NCI-H128 (cell line): ENCODE measurements around the gene ERBB2.

Source experiments
- DNase-seq: peaks from one replicate; lab custom pipeline; 2025; ENCODE audit not compliant: unreplicated experiment; lab: John Stamatoyannopoulos, UW

The ERBB2 gene

DNA sequence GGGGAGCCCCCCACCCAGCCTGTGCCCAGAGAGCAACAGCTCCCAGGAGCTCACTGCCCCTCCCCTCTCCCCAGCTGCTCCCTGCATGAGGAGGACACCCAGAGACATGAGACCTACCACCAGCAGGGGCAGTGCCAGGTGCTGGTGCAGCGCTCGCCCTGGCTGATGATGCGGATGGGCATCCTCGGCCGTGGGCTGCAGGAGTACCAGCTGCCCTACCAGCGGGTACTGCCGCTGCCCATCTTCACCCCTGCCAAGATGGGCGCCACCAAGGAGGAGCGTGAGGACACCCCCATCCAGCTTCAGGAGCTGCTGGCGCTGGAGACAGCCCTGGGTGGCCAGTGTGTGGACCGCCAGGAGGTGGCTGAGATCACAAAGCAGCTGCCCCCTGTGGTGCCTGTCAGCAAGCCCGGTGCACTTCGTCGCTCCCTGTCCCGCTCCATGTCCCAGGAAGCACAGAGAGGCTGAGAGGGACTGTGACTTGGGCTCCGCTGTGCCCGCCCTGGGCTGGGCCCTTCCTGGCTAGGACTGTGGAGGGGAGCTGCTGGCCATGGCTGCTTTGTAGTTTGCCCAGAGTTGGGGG is 34.1 kb upstream of the ERBB2 start:
- DNase-seq: no peak

DNA sequence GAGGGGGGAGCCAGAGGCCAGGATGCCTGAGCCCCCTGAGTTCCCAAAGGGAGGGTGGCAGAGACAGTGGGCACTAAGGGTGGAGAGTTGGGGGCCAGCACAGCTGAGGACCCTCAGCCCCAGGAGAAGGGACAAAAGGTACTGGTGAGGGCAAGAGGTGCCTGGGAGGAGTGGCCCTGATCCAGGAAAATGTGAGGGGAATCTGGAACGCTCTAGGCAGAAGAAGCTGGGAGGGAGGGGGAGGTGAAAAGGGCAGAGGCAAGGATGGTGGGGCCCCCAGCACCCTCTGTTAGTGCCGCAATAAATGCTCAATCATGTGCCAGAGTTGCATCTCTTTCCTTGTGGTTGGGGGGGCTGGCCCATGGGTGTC is 33.6 kb upstream of the ERBB2 start:
- no peak for DNase-seq

DNA sequence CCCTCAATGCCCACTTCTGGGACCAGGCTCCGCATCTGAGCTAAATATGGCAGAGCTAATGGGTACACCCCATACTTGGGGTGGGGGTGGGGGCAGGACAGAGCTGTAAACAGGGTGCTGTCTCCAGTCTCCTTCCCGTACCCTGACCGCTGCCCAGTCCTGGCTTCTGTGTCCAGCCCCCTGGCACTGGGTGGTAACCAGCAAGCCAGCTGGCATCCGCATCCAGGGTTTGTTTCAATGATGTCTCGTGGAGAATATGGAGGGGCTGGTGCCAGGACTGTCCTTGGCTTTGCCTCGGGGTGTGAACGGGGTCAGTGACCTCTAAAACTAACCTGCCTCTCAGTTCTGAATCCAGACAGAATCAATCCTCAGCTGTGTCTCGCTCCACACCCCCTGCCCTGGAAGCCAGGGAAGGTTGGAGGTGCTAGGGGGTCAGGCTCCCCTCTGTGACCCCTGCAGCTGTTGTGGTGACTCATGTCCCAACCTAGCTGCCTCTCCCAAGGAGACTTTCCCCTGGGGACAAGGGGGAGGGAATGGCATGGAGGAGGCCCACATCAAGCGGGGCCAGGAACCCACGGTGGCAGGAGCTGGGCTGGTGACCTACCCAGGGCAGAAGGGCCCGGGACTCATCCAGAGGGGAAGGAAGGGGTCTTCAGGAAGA is 33.1 kb upstream of the ERBB2 start:
- no peak for DNase-seq

DNA sequence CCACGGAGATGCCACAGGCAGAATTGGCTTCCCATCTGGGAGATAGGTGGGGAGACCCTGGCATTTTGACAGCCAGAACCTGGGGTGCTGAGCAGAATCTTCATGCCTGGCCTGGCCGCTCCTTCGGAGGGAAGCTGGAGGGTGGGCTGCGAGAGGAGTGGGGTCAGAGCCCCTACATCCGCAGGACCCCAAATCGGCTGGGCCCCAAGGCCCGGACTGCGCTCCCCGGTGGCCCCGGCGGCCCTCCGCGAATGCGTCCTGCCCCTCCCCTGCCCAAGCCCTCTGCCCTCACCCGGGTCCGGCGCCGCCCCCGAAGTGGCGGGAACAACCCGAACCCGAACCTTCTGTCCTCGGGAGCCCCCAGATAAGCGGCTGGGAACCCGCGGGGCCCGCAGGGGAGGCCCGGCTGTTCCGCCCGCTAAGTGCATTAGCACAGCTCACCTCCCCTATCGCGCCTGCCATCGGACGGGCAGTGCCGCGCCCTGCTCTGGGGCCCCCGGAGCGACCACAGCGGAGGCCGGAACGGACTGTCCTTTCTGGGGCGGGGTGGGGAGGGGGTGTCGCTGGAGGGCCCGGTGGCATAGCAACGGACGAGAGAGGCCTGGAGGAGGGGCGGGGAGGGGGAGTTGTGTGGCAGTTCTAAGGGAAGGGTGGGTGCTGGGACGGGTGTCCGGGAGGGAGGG is 32.5 kb upstream of the ERBB2 start:
- no peak for DNase-seq

DNA sequence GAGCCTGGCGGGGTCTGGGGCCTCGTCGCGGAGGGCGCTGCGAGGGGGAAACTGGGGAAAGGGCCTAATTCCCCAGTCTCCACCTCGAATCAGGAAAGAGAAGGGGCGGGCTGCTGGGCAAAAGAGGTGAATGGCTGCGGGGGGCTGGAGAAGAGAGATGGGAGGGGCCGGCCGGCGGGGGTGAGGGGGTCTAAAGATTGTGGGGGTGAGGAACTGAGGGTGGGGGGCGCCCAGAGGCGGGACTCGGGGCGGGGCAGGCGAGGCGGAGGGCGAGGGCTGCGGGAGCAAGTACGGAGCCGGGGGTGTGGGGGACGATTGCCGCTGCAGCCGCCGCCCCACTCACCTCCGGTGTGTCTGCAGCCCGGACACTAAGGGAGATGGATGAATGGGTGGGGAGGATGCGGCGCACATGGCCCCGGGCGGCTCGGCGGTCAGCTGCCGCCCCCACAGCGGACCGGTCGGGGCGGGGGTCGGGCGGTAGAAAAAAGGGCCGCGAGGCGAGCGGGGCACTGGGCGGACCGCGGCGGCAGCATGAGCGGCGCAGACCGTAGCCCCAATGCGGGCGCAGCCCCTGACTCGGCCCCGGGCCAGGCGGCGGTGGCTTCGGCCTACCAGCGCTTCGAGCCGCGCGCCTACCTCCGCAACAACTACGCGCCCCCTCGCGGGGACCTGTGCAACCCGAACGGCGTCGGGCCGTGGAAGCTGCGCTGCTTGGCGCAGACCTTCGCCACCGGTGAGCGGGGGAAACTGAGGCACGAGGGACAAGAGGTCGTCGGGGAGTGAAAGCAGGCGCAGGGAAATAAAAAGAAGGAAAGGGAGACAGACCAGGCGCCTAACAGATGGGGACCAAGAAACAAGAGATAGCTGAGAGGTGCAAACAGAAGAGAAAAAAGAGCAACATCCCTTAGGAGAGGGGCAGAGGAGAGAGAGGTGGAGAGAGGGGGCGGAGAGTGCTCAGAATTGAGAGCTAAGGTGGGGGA is 31.6 kb upstream of the ERBB2 start, which contains the start of gene PNMT:
Gene PNMT (plus strand): TSS at position 509 of the 980 bp plus-strand sequence. CDS start 23 bp downstream, at position 532.
- peak; percentile 22 for DNase-seq

DNA sequence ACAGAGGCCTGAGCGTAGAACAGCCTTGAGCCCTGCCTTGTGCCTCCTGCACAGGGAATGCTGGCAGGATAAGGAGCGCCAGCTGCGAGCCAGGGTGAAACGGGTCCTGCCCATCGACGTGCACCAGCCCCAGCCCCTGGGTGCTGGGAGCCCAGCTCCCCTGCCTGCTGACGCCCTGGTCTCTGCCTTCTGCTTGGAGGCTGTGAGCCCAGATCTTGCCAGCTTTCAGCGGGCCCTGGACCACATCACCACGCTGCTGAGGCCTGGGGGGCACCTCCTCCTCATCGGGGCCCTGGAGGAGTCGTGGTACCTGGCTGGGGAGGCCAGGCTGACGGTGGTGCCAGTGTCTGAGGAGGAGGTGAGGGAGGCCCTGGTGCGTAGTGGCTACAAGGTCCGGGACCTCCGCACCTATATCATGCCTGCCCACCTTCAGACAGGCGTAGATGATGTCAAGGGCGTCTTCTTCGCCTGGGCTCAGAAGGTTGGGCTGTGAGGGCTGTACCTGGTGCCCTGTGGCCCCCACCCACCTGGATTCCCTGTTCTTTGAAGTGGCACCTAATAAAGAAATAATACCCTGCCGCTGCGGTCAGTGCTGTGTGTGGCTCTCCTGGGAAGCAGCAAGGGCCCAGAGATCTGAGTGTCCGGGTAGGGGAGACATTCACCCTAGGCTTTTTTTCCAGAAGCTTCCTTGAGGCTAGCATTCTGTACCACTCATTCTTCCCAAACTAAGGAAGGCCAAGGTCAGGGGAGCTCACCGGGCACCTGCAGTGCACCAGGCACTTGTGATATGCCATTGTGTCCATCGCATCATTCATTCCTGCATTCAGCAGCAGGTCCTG is 29.7 kb upstream of the ERBB2 start:
- DNase-seq: no peak

DNA sequence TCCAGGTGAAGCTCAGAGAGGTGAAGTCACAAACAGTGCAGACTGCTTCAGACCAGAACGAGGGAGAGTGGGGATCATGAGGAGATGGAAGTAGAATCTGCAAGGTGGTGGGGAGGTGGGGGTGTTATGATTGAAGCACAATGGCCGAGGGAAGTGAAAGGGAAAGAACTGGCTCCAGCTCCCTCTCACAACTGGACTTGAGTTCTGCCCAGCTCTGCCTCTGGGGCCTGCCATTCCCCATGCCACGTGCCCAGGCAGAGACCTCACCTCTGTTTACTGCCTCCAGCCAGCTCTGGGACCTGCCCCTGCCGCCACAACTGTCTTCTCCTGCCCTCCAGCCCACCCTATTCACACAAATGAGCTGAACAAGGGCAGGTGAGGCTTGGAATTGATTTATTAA is 29.1 kb upstream of the ERBB2 start:
- DNase-seq: no peak

DNA sequence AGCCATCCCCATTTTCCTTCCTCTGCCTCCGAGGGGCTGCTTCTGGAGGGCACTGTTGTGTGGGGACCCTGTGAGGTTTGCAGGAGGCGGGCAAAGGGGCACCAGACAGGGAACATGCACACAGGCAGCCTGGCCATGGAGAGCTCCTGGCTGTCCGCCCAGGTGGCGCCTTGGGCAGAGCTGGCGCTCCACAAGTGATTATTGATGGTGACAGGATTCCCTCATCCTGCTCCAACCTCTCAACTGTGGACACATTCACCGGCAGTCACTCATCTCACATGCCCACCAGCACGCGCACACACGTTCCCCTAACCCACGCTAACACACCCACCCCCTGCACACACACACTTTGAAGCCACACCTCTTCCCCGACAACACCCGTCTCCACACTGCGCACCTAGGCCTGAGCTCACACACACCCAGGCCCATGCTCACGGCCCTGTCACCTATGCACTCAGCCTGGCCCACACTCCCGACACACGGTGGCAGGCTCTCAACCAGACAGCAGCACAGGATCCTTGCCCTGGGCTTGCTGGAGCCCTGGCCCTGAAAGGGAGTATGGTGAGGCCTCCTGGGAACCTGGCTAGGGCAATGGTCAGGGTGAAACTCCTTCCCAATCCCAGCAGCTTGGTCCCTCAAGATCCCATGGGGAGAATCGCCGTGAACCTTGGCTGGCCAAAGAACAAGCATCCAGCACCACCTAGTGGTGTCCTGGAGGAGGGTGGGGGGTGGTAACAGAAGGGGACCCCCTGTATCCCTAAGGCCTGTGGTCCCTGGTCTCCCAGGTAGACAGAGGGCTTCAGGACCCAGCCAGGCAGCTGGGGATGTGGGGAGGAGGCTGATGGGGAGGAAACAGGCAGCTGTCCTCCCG is 28.0 kb upstream of the ERBB2 start:
- no peak for DNase-seq

DNA sequence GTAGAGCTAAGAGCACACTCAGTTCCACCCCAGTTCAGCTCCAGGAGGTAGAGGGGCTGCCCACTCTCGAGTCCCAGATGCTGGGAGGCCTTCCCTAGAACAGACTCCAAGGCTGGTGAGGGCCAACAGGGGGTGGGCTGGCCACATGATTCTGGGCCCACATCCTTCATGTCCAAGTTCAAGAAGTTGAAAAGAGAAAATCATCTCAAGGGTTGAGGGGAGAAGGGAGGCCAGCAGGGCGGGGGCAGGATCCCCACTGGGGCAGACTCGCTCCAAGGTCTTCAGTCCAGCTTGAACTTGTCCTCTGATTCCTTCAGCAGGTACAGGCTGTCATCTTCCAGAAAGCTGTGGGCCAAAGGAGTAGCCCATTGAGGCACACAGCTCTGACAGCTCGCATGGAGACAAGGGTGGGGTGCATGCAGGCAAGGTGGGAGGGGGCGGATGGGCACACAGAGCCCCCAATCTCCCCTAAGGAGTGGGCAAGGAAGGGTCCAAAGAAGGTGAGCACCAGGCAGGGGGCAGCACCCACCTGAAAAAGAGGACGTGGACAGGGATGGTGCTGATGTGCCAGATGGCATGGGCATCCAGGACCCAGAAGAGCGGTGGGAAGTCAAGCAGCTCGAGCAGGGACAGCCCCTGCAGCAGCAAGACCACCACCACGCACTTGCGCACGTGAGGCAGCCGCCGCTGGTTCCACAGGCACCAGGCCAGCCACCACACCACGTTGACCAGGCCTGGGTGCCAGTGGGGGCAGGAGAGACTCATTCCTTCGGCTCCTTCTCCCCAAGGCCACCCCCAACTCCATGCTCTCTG is 27.1 kb upstream of the ERBB2 start:
- no peak for DNase-seq

DNA sequence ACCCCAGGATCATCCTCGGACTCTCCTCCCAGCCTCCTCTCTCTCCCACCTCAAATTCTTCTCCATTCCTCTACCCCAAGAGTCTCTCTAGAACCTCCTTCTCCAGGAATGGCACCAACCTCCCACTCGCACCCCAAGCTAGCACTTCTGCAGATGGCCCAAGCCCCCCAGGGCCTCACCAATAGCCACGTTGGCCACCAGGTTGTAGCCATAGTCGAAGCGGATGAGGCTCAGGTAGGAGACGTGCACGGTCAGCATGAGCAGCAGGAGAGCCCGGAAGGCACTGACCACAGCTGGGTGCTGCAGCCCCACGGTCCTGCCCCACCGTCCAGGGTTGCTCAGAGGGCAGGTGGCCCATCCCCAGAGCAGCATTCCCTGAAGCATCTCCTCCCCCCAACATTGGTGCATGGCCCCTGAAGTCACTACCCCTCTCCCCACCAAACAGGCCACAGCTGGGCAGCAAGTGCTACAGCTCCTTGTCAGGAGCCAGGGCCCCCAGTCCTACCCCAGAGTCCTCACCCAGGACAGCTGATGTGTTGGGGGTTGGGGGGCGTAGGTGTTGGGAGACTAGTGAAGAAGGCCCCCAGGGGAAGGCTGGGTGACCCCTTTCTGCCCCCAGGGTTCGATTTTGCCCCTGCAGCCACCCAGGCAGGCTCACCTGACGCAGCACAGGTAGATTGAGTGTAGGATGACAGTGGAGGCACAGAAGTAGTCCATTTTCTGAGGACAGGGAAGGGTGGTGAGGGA is 26.4 kb upstream of the ERBB2 start:
- no peak for DNase-seq

DNA sequence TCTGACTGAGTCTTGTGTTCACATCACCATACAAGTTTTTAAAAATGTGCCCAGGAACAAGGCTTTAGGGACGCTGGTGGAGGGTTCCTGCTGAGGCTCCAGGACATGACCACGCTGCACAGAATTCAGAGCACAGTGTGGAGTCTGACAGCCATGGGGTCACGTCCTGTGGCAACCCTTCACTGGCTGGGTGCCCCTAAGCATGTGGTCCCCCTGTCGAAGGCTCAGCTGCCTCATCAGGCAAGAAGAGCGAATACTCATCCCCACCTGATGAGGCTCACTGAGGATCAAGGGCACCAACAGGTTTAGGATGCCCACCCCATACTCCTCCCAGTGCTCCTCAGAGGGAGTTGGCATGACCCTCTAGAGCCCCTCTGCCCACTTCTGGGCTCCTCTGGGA is 25.7 kb upstream of the ERBB2 start:
- no peak for DNase-seq

DNA sequence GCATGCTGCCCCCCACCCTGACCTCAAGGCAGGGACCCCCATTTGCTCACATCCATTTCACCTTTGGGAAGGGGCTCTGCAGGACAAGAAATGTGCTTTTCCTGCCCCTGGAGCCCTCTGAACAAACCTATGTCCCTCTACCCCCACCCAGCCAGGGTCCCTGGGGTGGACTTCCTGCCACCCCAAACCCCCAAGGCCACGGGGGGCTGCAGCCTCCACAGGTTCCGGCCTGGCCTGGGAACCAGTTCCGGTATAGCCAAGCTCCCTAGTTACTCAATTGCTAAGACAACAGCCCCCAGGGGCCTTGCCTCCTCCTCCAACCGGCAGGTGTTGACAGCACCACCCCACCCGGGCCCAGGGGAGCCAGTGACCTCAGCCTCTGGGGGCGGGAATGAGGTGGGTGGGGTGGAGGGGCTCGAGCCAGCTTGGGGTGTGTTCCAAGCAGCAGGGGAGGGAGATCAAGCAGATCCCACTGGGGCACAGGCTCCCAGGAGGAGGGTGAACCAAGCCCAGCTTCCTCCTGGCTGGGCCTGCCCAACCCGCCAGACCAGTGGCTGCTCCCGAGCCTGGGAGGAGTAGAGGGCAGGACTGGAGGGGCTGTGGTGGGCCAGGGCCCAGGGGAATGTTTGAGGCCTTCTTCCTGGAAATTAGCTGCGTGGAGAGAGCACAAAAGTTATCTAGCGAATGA is 25.0 kb upstream of the ERBB2 start:
- no peak for DNase-seq

DNA sequence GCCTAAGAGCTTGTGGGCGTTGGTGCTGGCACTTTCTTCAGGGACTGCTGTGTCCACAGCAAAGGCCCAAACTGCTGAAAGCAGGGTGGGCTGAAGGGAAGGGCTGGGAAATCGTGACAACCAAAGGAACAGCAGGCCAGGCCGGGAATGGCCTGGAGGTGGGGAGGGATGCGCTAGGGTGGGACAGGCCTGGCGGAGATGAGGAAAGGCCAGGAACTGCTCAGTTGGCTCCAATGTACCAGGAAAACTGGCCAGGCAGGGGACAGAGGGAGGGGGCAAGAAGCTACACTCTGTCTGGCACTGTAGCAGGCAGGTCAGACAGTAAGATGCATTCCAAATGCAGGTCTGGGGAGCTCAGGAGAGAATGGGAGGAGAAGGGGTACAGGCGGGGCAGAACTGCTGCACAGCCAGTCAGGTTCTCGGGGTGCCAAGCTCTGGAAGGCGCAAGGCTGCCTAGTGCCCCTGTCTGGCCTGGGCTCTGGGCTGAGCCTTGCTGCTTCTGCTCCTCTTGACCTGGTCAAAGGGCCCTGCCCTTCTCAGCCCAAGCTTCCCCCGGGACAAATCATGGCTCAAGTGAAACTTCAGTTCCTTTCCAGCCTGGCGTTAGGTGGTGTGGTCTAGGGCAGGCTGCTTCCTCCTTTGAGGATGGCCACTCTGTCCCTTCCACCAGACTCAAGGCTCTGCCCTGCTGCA is 24.3 kb upstream of the ERBB2 start:
- no peak for DNase-seq

DNA sequence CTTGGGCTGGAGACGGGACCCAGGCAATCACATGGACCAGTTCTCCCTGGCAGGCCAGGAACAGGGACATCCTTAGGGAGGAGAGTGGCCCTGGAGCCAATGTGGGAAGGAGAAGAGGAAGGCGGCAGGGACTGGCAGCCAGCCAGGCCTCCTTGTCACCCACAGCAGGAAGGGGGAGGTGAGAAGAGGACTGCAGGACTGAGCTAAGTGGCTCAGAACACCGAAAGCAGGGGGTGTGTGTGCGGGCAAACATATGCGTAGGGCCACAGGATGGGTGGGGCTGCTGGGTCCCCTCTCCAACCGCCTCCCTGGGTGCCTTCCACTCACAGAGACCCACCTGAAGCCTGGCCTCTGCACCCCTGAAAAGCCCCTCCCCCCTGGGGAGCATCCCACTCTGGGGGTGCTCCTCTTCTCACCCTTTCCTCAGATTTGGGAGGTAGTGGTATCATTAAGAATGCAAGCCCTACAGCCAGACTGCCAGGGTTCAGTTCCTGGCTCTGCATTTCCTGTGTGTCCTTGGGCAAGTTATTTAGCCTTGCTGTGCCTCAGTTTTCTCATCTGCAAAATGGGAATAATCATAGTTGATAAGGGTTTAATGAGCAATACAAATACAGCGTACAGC is 23.6 kb upstream of the ERBB2 start:
- DNase-seq: no peak

DNA sequence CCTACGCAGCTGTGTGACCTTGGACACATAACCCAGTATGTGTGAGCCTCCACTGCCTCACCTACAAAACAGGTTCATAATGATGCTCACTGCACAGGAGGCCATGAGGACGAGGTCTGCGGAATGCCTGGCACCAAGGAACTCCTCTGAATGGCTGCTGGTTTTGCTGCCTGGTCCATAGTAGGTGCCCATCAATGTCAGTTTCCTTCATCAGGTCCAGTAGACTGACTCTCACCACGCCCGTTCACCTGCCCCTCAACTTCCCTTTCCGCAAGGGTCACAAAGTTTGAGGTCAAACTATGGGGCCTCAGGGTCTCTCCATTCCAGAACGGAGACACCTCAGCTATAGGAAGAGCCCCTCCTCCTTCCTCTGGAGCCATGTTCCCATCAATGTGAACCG is 22.8 kb upstream of the ERBB2 start:
- no peak for DNase-seq

DNA sequence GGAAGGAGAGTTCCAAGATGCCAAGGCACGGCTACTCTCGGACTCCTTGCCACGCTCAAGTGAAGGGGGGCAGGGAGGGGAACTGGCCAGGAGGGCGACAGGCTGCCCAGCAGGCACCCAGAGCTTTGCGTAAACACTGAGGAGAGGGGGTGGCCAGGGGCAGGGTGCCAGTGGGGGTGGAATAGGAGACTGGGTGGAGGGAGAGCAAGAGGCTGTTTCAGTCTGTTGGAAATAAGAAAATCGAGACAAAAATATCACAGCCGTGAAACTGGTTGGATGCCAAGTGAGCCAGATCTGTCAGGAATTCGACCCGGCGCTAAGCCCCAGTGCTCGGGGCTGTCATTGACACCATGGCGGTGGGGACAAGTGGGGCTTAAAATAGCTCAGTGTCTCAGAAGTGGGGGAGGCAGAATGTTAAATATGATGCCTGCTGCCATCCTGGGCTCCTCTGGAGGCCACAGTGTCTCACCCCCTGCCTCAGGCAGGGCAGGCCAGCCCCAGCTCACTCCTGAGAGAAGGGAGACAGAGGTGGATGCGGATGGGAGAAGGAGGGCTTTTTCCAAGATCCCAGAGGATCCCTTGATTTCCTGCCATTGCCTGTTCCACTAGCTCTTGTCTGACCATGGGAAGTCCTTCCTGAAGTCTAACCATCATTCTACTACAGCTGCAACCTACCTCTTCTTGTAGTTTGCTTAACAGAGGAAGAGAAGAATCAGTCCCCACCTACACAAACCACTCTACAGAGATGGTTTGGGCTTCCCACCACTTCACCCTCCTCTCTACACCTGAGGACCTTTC is 22.1 kb upstream of the ERBB2 start:
- no peak for DNase-seq
